ENCODE results near the gene COPS3. TPM values are rescaled to one million over a fixed set of nuclear protein-coding genes. Genes with fewer than 3 reads are reported as not detected.
A peak's percentile ranks its signal among the peaks of the same experiment; 100 is the strongest.

COPS3 gene
- total and polyA plus RNA-seq, 8 donors, result 11.1 to 291 (median 48.6) TPM

GRCh38 chr17:17269926-17270773 lies 10.9 kb downstream of the COPS3 start:
- no peak for DNase-seq
- H3K27me3 ChIP-seq, result no peaks in the 10 kb centered on the region
- TF ChIP-seq EP300 (IDR thresholded peaks at IDR 0.05), result no peak
- peak in 1 of 7 experiments; percentile 15 for TF ChIP-seq CTCF (IDR thresholded peaks at IDR 0.05)
- intact Hi-C loops (cut with DNase I; ENCODE audit: low total_unique reads), result no loop called here
- no peak overlapping the region for H3K4me3 ChIP-seq
- H3K36me3 ChIP-seq, result peaks cover 67 to 99% (median 98%) of the 10 kb centered on the region in 4 donors
- H3K9me3 ChIP-seq, result no peaks in the 10 kb centered on the region
- no peaks in the 10 kb centered on the region for H3K4me1 ChIP-seq
- no peak overlapping the region for H3K27ac ChIP-seq
- WGBS, 5 donors, result 84 to 91% (median 90%) methylated on average over 8 to 9 of the region's 9 CpGs

- TF ChIP-seq POLR2A (IDR thresholded peaks at IDR 0.05) (no peak), EP300 (IDR thresholded peaks at IDR 0.05) (no peak), CTCF (IDR thresholded peaks at IDR 0.05) (no peak), POLR2AphosphoS5 (IDR thresholded peaks at IDR 0.05) (no peak)
- WGBS, 5 donors, result 70 to 81% (median 75%) methylated on average over 2 of the region's 2 CpGs
- Histone ChIP-seq H3K27ac (no peak overlapping the region), H3K4me1 (no peaks in the 10 kb centered on the region), H3K27me3 (no peaks in the 10 kb centered on the region), H3K4me3 (no peak overlapping the region), H3K9me3 (no peaks in the 10 kb centered on the region), H3K36me3 (peaks cover 78 to 100% (median 99%) of the 10 kb centered on the region in 4 donors)
- DNase-seq, result no peak
- intact Hi-C loops (cut with DNase I; ENCODE audit: low total_unique reads), result no loop called here
Observed at GRCh38 chr17:17264430-17264829, 16.6 kb downstream of the COPS3 start.

GRCh38 chr17:17258998-17259397 lies 22.0 kb downstream of the COPS3 start:
- Histone ChIP-seq H3K27me3 (no peaks in the 10 kb centered on the region), H3K36me3 (peaks cover 64 to 100% (median 99%) of the 10 kb centered on the region in 4 donors), H3K4me1 (no peaks in the 10 kb centered on the region), H3K4me3 (no peak overlapping the region), H3K27ac (no peak overlapping the region), H3K9me3 (no peaks in the 10 kb centered on the region)
- 91 to 97% (median 96%) methylated on average over 4 of the region's 4 CpGs for WGBS, 5 donors
- no peak for TF ChIP-seq CTCF (IDR thresholded peaks at IDR 0.05)
- TF ChIP-seq EP300 (IDR thresholded peaks at IDR 0.05), result no peak
- TF ChIP-seq POLR2AphosphoS5 (IDR thresholded peaks at IDR 0.05), result no peak
- no peak for TF ChIP-seq POLR2A (IDR thresholded peaks at IDR 0.05)
- intact Hi-C loops (cut with DNase I; ENCODE audit: low total_unique reads), result no loop called here
- no peak for DNase-seq

- no peak for DNase-seq
- Histone ChIP-seq H3K4me3 (no peak overlapping the region), H3K9me3 (no peaks in the 10 kb centered on the region), H3K27ac (no peak overlapping the region), H3K36me3 (peaks cover 69 to 100% (median 99%) of the 10 kb centered on the region in 4 donors), H3K4me1 (peaks cover 0 to 5% (median 0%) of the 10 kb centered on the region in 4 donors), H3K27me3 (no peaks in the 10 kb centered on the region)
- TF ChIP-seq CTCF (IDR thresholded peaks at IDR 0.05) (no peak), POLR2AphosphoS5 (IDR thresholded peaks at IDR 0.05) (no peak), POLR2A (IDR thresholded peaks at IDR 0.05) (no peak)
- 88 to 93% (median 90%) methylated on average over 7 of the region's 7 CpGs for WGBS, 5 donors
- intact Hi-C loops (cut with DNase I; ENCODE audit: low total_unique reads), result no loop called here
Observed at GRCh38 chr17:17258011-17258410, 23.0 kb downstream of the COPS3 start.
